ENCODE results near the gene RUNX2.

DNA sequence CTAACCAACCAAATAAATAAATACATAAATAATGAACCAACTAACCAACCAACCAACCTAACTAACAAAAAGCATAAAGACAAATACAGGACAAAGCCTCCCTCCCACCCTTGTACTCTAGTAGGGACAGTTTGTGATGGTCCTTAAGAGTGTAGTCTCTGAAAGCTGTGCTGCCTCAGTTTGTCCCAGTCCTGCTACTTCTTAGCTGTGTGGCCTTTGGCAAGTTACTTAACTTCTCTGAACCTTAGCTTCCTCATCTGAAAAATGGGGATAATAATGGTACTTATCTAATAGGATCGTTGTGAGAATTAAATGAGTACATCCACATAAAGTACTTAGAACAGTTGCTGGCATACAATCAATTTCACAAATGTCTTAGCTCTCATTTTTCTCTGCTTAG lies 282.2 kb downstream of the RUNX2 start:
- no peak for TF ChIP-seq EZH2 (IDR thresholded peaks at IDR 0.05)
- TF ChIP-seq CTCF (IDR thresholded peaks at IDR 0.05): no peak
- no peak for TF ChIP-seq EZH2phosphoT487 (IDR thresholded peaks at IDR 0.05)
